ENCODE data around the gene MIOS. TPM values are rescaled to one million over a fixed set of nuclear protein-coding genes. Genes with fewer than 3 reads are reported as not detected.

The MIOS gene
- polyA plus RNA-seq, 1 donor (not counting 4 experiments of a cell fraction or from before 2014, with no cell fraction given): 29.2 TPM

GRCh38 chr7:7553386-7553785, 13.3 kb upstream of the MIOS start:
- no peaks in the 10 kb centered on the region for H3K9me1 ChIP-seq (ENCODE audit: control insufficient read depth, extremely low read depth, insufficient read depth, low read length)
- H3K79me2 ChIP-seq (ENCODE audit: control insufficient read depth, insufficient read depth, low read length): no peaks in the 10 kb centered on the region
- H3K9me3 ChIP-seq (ENCODE audit: control insufficient read depth, low read depth, low read length): no peaks in the 10 kb centered on the region
- H3K27me3 ChIP-seq (ENCODE audit: control insufficient read depth, extremely low read depth, insufficient read depth, low read length): no peaks in the 10 kb centered on the region
- H3K4me1 ChIP-seq (ENCODE audit: control insufficient read depth, extremely low read depth, insufficient read depth, low read length): peaks cover 6% of the 10 kb centered on the region
- H3K36me3 ChIP-seq (ENCODE audit: control insufficient read depth in 2 of 2, extremely low read depth in 1 of 2, insufficient read depth in 2 of 2, low read length in 2 of 2): peaks cover 0 to 1% of the 10 kb centered on the region in 2 experiments
- H3K9ac ChIP-seq (ENCODE audit: control insufficient read depth, extremely low read depth, insufficient read depth, low read length): no peak overlapping the region
- H3K27ac ChIP-seq (ENCODE audit: control insufficient read depth, insufficient read depth, low read length): no peak overlapping the region
- dilution Hi-C loops (cut with MboI; ENCODE audit: extremely low pct_ligation_motif_present, low sequenced_read_pairs): no loop called here
- H2AFZ ChIP-seq (ENCODE audit: control insufficient read depth, low read length): no peak overlapping the region
- H4K20me1 ChIP-seq (ENCODE audit: control insufficient read depth, extremely low read depth, insufficient read depth, low read length): no peaks in the 10 kb centered on the region
- no peak overlapping the region for H3K4me2 ChIP-seq (ENCODE audit: control insufficient read depth, extremely low read depth, insufficient read depth, low read depth, low read length)
- DNase-seq (ENCODE audit: low read depth, low spot score) (no peak), FAIRE-seq (no peak)
- no peak for TF ChIP-seq CTCF (optimal IDR thresholded peaks at IDR 0.05 in 1 of 3, IDR thresholded peaks at IDR 0.05 in 1 of 3, conservative IDR thresholded peaks at IDR 0.05 in 1 of 3; ENCODE audit: extremely low read depth in 1 of 3, insufficient read depth in 2 of 3, low read length in 3 of 3)
- TF ChIP-seq EZH2 (IDR thresholded peaks at IDR 0.05; ENCODE audit: low read length): no peak
- no peak overlapping the region for H3K4me3 ChIP-seq (ENCODE audit: control insufficient read depth in 2 of 3, extremely low read depth in 1 of 3, insufficient read depth in 2 of 3, low read depth in 1 of 3, low read length in 3 of 3)

DNA sequence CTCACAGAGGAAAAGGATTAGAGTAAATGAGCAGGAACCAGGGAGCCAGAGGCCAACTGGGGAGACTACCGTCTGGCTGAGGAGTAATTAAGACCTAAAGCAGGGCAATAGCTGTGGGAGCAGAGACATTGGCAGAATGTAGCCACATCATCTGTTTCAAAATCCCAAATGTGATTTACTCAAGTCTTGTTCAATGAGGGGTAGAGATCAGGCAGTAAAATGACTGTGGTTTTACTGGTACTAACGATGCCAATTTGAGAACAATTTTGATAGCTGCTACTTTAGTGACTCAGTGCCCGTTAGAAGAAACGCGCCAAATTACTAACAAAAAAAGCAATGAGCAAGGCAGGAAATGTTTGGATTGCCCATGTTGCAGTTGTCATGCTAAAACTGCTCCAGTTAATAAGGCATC, 12.7 kb upstream of the MIOS start:
- Histone ChIP-seq H3K9ac (ENCODE audit: control insufficient read depth, extremely low read depth, insufficient read depth, low read length) (no peak overlapping the region), H4K20me1 (ENCODE audit: control insufficient read depth, extremely low read depth, insufficient read depth, low read length) (no peaks in the 10 kb centered on the region), H3K4me3 (ENCODE audit: control insufficient read depth in 2 of 3, extremely low read depth in 1 of 3, insufficient read depth in 2 of 3, low read depth in 1 of 3, low read length in 3 of 3) (no peak overlapping the region), H2AFZ (ENCODE audit: control insufficient read depth, low read length) (no peak overlapping the region), H3K27me3 (ENCODE audit: control insufficient read depth, extremely low read depth, insufficient read depth, low read length) (no peaks in the 10 kb centered on the region), H3K4me1 (ENCODE audit: control insufficient read depth, extremely low read depth, insufficient read depth, low read length) (peaks cover 6% of the 10 kb centered on the region), H3K79me2 (ENCODE audit: control insufficient read depth, insufficient read depth, low read length) (no peaks in the 10 kb centered on the region), H3K9me1 (ENCODE audit: control insufficient read depth, extremely low read depth, insufficient read depth, low read length) (no peaks in the 10 kb centered on the region), H3K36me3 (ENCODE audit: control insufficient read depth in 2 of 2, extremely low read depth in 1 of 2, insufficient read depth in 2 of 2, low read length in 2 of 2) (peaks cover 0 to 1% of the 10 kb centered on the region in 2 experiments), H3K27ac (ENCODE audit: control insufficient read depth, insufficient read depth, low read length) (no peak overlapping the region), H3K9me3 (ENCODE audit: control insufficient read depth, low read depth, low read length) (no peaks in the 10 kb centered on the region), H3K4me2 (ENCODE audit: control insufficient read depth, extremely low read depth, insufficient read depth, low read depth, low read length) (no peak overlapping the region)
- FAIRE-seq (no peak), DNase-seq (ENCODE audit: low read depth, low spot score) (no peak)
- dilution Hi-C loops (cut with MboI; ENCODE audit: extremely low pct_ligation_motif_present, low sequenced_read_pairs): no loop called here
- TF ChIP-seq EZH2 (IDR thresholded peaks at IDR 0.05; ENCODE audit: low read length) (no peak), CTCF (optimal IDR thresholded peaks at IDR 0.05 in 1 of 3, IDR thresholded peaks at IDR 0.05 in 1 of 3, conservative IDR thresholded peaks at IDR 0.05 in 1 of 3; ENCODE audit: extremely low read depth in 1 of 3, insufficient read depth in 2 of 3, low read length in 3 of 3) (no peak)

All from keratinocyte (primary cell).